HG02623 (cell line): Measurements from ENCODE around the gene THADA.
"Not testable (repeated sequence)": the region's sequence is repeated elsewhere in the genome, so short reads cannot be mapped to it uniquely, and the experiment has no call there.

ENCODE experiments used
- ATAC-seq: cut with Tn5 transposase; IDR thresholded peaks from one replicate; pipeline ENCODE4 v1.9.1; 2021; ENCODE audit warnings: moderate library complexity; ENCODE audit not compliant: unreplicated experiment

THADA gene

GRCh38 chr2:43540021-43540779, 55.6 kb downstream of the THADA start:
- ATAC-seq = no peak

- no peak for ATAC-seq
Measured at GRCh38 chr2:43539436-43539835, 56.4 kb downstream of the THADA start.

GRCh38 chr2:43538034-43538670, 57.7 kb downstream of the THADA start:
- ATAC-seq = no peak

GRCh38 chr2:43537137-43537536, 58.7 kb downstream of the THADA start:
- ATAC-seq = no peak

GRCh38 chr2:43534569-43534968, 61.3 kb downstream of the THADA start:
- ATAC-seq = no peak

GRCh38 chr2:43532572-43532971, 63.3 kb downstream of the THADA start:
- ATAC-seq = not testable (repeated sequence)

GRCh38 chr2:43531251-43531650, 64.6 kb downstream of the THADA start:
- ATAC-seq = no peak

GRCh38 chr2:43526994-43527393, 68.8 kb downstream of the THADA start:
- ATAC-seq = no peak

GRCh38 chr2:43525506-43525905, 70.3 kb downstream of the THADA start:
- no peak for ATAC-seq

GRCh38 chr2:43524177-43524965, 71.5 kb downstream of the THADA start:
- ATAC-seq = no peak

- no peak for ATAC-seq
Measured at GRCh38 chr2:43522177-43522576, 73.7 kb downstream of the THADA start.

- no peak for ATAC-seq
Measured at GRCh38 chr2:43521568-43521967, 74.3 kb downstream of the THADA start.

GRCh38 chr2:43520919-43521318, 74.9 kb downstream of the THADA start:
- ATAC-seq = no peak

- ATAC-seq = no peak
Measured at GRCh38 chr2:43519643-43520221, 76.1 kb downstream of the THADA start.

- ATAC-seq = no peak
Measured at GRCh38 chr2:43518718-43519117, 77.1 kb downstream of the THADA start.

- no peak for ATAC-seq
Measured at GRCh38 chr2:43518181-43518580, 77.7 kb downstream of the THADA start.

- no peak for ATAC-seq
Measured at GRCh38 chr2:43515807-43516497, 79.9 kb downstream of the THADA start.

- ATAC-seq = no peak
Measured at GRCh38 chr2:43515248-43515647, 80.6 kb downstream of the THADA start.

GRCh38 chr2:43513796-43514195, 82.0 kb downstream of the THADA start:
- no peak for ATAC-seq

GRCh38 chr2:43513216-43513615, 82.6 kb downstream of the THADA start:
- ATAC-seq = peak; percentile 62

GRCh38 chr2:43511199-43511598, 84.6 kb downstream of the THADA start:
- no peak for ATAC-seq
